GM06990 (cell line): ENCODE data around the gene S100B.

Experiments
- DNase-seq: peaks from one replicate; pipeline ENCODE4 v3.0.0-alpha.2; 2011; ENCODE audit not compliant: insufficient read length; ENCODE audit errors: extremely low read depth
- H3K27me3 ChIP-seq: replicated peaks from 2 replicates; pipeline ENCODE4 v1.6.0; 2011; ENCODE audit warnings: low read length; ENCODE audit not compliant: control insufficient read depth, insufficient read depth
- H3K36me3 ChIP-seq: 2 replicates; pipeline ENCODE4 v1.5.1; 2011; ENCODE audit warnings: low read length; ENCODE audit not compliant: control insufficient read depth, insufficient read depth
- H3K4me3 ChIP-seq: replicated peaks from 2 replicates; pipeline ENCODE4 v1.5.1; 2011; ENCODE audit warnings: low read depth, mild to moderate bottlenecking, control low read depth, low read length
- CTCF ChIP-seq: IDR thresholded peaks from 2 replicates; pipeline ENCODE4 v1.5.1; 2011; ENCODE audit warnings: low read length, control low read depth, mild to moderate bottlenecking, inconsistent platforms; ENCODE audit not compliant: insufficient read depth, poor library complexity, severe bottlenecking

The S100B gene

DNA sequence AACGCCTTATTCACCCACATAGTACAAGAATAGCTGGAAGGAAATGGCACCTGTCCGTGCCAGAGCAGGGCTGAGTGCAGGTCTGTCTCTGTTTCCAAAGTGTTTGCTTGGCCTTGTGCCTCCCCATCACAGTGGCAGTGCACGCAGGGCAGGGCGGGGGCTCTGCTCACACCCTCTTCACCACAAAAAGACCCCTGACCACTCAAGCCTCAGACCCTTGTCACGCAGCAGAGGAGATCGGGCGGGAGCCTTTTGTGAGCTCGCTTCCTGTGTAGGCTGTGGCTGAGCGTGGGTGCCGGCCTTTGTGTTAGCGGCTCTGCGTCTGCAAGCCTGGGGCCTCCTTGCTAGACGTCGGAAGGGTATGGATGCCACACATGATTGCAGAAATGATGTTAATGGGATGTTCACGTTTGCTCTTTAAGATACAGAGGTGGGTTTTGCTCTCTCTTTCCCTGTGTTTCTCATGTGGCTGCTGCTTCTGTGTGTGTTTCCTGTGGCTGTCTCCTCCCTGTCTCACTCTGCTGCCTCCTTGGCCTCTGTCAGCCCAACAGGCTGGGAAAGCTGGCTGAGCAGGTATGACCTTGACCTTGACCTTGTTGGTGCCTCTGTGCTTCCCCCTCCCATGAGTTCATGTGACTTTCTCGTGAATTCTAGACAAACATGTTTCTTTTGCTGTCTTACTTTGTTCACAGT lies 45.4 kb downstream of the S100B start:
- no peak for DNase-seq
- Histone ChIP-seq H3K36me3 (peaks cover 21% of the 10 kb centered on the region), H3K4me3 (no peak overlapping the region)

DNA sequence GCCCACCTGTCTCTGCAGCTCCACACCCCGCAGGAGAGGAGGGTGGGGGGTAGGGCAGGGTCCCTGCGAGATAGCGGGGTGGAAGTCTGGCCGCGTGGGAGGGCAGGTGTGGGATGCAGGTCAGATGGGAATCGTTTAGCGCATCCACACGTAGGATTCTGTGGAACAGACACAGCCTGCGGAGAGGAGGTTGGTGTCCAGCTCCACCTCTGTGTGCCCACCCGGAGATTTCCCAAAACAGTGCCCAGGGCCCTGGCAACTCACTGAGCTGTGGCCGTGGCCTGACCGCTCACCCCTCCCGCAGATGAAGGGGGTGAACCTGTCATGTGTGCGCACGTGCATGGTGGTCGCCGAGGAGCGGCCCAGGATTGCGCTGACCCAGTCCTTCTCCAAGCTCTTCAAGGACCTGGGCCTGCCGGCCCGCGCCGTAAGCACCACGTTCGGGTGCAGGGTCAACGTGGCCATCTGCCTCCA lies 46.9 kb downstream of the S100B start:
- no peak for DNase-seq
- Histone ChIP-seq H3K27me3 (no peaks in the 10 kb centered on the region), H3K36me3 (peaks cover 24% of the 10 kb centered on the region), H3K4me3 (no peak overlapping the region)
- no peak for TF ChIP-seq CTCF

More for the DNA sequence above, 45.4 kb downstream of the S100B start:
- TF ChIP-seq CTCF: no peak
- H3K27me3 ChIP-seq: no peaks in the 10 kb centered on the region

DNA sequence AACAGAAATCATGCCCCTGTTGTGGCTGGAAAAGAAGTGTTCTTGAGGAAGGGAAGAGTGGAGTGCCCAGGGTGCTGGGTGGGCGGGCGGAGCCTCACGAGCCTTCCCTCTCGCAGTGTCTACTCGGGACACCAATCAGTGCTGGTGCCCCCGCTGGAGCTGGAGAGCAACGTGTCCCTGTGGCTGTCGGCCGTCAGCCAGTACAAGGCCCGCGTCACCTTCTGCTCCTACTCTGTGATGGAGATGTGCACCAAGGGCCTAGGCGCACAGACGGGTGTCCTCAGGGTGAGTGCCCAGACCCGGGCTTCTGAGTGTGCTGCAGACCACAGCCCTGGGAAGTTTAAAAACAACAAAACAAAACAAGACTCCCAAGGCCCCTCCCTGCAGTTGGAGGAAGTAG lies 47.4 kb downstream of the S100B start:
- Histone ChIP-seq H3K4me3 (no peak overlapping the region), H3K27me3 (no peaks in the 10 kb centered on the region), H3K36me3 (peaks cover 20% of the 10 kb centered on the region)
- no peak for DNase-seq
- no peak for TF ChIP-seq CTCF

GRCh38 chr21:46556802-46557201 lies 48.1 kb downstream of the S100B start:
- TF ChIP-seq CTCF: no peak
- Histone ChIP-seq H3K27me3 (no peaks in the 10 kb centered on the region), H3K4me3 (no peak overlapping the region), H3K36me3 (peaks cover 16% of the 10 kb centered on the region)
- no peak for DNase-seq

GRCh38 chr21:46555678-46556077 lies 49.2 kb downstream of the S100B start:
- no peak for TF ChIP-seq CTCF
- H3K36me3 ChIP-seq: peaks cover 20% of the 10 kb centered on the region
- no peak for DNase-seq
- H3K27me3 ChIP-seq: no peaks in the 10 kb centered on the region
- H3K4me3 ChIP-seq: no peak overlapping the region
